D721Med (cell line): Measurements from ENCODE around the gene NINJ2.

Source experiments
- DNase-seq: peaks from one replicate; pipeline ENCODE4 v3.0.0; 2011; ENCODE audit warnings: low spot score; ENCODE audit not compliant: insufficient read length
- FAIRE-seq: peaks from 2 replicates; lab custom pipeline; 2011; peaks lifted over from hg19 to GRCh38; lab: Jason Lieb, UNC
- TF ChIP-seq, protein P1 (sequence below): IDR thresholded peaks from 2 replicates; pipeline ENCODE4 v1.5.1; 2012; ENCODE audit warnings: mild to moderate bottlenecking, control low read depth; ENCODE audit not compliant: insufficient read depth; ENCODE audit errors: missing control alignments

NINJ2 gene

DNA sequence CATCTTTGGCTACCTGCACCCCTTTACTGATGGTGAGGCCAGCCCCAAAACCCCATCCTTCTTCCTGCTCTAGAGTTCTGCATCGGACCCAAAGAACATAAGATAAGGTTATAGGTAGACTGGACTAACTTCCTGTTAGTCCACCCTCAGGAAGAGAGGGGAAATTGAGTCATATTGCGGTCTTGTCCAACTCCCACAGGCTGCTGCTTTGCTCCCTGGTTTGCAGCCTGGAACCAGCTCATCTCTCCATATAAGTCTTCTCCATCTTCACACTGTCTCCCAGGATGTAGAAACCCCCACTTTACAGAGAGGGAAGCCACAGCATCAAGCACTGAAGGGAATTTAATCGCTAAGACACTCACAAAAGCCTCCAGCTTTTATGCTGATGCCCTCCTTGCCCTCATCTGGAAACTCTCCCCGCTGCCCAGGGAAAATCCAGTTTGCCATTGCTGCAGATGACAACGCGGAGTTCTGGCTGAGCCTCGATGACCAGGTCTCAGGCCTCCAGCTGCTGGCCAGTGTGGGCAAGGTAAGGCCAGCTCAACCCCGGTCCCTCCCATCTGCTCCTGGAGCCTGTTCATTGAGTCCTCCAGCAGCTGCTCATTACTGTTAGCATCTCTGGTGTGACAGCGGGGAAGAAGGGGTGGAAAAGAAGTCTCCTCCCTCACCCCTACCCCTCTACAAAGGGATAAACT is 118.2 kb downstream of the NINJ2 start:
- FAIRE-seq, result no peak
- DNase-seq, result no peak
- TF ChIP-seq, protein P1, sequence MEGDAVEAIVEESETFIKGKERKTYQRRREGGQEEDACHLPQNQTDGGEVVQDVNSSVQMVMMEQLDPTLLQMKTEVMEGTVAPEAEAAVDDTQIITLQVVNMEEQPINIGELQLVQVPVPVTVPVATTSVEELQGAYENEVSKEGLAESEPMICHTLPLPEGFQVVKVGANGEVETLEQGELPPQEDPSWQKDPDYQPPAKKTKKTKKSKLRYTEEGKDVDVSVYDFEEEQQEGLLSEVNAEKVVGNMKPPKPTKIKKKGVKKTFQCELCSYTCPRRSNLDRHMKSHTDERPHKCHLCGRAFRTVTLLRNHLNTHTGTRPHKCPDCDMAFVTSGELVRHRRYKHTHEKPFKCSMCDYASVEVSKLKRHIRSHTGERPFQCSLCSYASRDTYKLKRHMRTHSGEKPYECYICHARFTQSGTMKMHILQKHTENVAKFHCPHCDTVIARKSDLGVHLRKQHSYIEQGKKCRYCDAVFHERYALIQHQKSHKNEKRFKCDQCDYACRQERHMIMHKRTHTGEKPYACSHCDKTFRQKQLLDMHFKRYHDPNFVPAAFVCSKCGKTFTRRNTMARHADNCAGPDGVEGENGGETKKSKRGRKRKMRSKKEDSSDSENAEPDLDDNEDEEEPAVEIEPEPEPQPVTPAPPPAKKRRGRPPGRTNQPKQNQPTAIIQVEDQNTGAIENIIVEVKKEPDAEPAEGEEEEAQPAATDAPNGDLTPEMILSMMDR, result no peak

DNA sequence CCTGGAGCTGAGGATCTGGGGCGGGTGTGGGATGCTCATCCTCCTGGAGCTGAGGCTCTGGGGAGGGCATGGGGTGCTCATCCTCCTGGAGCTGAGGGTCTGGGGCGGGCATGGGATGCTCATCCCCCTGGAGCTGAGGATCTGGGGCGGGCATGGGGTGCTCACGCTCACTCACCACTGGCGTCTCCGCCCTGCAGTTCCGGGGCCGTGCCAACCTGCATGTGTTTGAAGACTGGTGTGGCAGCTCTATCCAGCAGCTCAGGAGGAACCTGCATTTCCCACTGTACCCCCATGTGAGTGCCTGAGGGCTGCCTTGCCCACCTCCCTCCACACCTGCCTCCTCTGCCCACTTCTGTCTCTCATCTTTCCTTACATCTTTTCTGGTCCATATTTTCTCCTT is 119.1 kb downstream of the NINJ2 start:
- FAIRE-seq (no peak), DNase-seq (no peak)
- TF ChIP-seq, protein P1, result no peak

DNA sequence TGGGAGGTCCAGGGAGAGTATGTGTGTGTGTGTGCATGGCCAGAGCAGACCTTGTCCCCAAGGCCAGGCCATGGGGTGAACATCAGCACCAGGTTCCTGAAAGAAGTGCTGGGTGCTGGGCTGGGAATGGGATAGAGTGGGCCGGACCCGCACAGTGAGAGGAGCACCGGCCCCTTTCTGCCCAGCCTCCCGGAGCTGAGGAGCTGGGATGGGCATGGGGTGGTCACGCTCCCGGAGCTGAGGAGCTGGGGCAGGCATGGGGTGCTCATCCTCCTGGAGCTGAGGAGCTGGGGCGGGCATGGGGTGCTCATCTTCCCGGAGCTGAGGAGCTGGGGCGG is 120.2 kb downstream of the NINJ2 start:
- FAIRE-seq, result no peak
- DNase-seq, result no peak
- TF ChIP-seq, protein P1, result no peak

DNA sequence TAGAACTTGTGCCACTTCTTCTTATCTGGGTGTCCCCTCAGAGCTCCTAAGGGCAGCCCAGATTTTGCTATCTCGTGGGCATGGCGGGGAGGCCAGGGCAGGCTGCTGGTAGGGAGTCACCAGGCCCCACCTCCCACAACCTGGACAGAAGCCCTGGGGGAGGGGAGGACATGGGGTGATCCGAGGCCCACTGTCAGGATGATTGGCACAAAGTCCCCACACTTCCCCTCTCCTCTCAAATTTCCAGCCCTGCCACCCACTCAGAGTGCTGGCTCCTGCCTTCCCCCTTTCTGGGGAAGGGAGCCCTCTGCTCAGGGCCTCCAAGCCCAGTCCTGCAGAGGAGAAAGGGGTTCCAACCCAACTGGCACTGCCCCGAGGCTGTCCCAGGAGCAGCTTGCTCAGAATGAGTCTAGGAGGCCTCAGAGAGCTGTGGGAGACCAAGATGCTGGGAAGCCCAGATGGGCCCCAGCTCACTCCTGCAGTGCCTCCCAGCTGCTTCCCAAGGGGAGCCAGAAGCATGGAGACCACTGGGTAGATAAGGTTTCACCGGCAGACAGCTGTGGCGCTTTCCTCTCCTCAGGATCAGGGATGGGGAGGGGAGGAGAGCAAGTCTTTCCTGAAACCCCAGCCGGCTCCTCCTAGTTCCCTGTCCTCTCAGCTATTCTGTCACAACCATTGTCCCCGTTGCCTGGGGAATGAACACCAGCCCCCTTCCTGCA is 120.7 kb downstream of the NINJ2 start:
- DNase-seq (no peak), FAIRE-seq (no peak)
- TF ChIP-seq, protein P1, result no peak

DNA sequence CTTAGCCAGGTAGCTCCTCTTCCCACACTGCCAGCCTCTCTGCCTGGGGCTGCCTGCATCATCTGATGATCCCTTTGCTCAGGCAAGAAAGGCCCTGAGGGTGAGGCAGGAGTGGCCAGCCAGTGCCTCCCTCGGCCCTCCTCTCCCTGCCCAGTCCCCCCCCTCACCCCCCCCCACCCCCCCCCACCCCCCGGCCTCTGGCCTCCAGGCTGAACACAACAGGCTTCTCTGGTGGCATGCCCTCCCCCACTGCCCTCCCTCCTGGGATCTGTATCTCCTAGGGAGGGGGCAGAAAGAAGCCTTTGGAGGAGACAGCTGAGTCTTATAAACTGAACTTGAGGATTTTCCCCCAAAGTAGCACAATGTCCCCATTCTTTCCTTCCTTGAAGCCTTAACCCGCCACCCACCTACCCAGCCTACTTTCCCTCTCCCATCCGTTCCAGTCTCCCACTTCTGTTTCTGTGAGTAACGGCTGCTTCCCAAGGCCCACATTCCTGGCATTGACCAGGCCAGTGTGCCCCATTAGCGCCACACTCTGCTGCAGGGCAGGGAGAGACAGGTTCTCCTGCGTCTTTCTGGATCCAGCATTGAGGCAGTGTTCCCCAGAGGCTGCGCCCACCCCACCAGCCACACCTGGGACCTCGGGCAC is 121.4 kb downstream of the NINJ2 start:
- DNase-seq (no peak), FAIRE-seq (no peak)
- TF ChIP-seq, protein P1, result no peak

GRCh38 chr12:539540-540310 is 123.5 kb downstream of the NINJ2 start:
- TF ChIP-seq, protein P1, result no peak
- no peak for DNase-seq
- FAIRE-seq, result no peak
